ENCODE data around the gene E2F4. TPM values are rescaled to one million over a fixed set of nuclear protein-coding genes. Genes with fewer than 3 reads are reported as not detected.

The E2F4 gene
- total and polyA plus RNA-seq, 9 of the 15 experiments (the other 6 are each of a cell fraction or from before 2014, with no cell fraction given): 9.7 to 139 (median 106) TPM

GRCh38 chr16:67184995-67185650 is 6.8 kb upstream of the E2F4 start (continued):
- TF ChIP-seq TCF15 (CRISPR knock-in tag; IDR thresholded peaks at IDR 0.05): no peak
- TF ChIP-seq CREBBP (IDR thresholded peaks at IDR 0.05; ENCODE audit: low read depth, low read length): no peak
- peak; percentile 94 for TF ChIP-seq LCOR (CRISPR knock-in tag; IDR thresholded peaks at IDR 0.05)
- TF ChIP-seq ARNT (IDR thresholded peaks at IDR 0.05): no peak
- TF ChIP-seq RFX7 (CRISPR knock-in tag; IDR thresholded peaks at IDR 0.05): no peak
- TF ChIP-seq OTX1 (CRISPR knock-in tag; IDR thresholded peaks at IDR 0.05): no peak
- TF ChIP-seq MAZ (CRISPR knock-in tag; conservative IDR thresholded peaks at IDR 0.05 in 1 of 2, IDR thresholded peaks at IDR 0.05 in 1 of 2): peak in 1 of 2 experiments; percentile 97; a peak in 2 of 4 replicates
- no peak for TF ChIP-seq NFATC3 (IDR thresholded peaks at IDR 0.05)
- no peak for TF ChIP-seq KLF13 (tag; IDR thresholded peaks at IDR 0.05; ENCODE audit: borderline replicate concordance, low read depth)
- TF ChIP-seq FOXP4 (CRISPR knock-in tag; IDR thresholded peaks at IDR 0.05; ENCODE audit: borderline replicate concordance): peak; percentile 71; the same call in 1 of the 2 replicates
- peak; percentile 93 for TF ChIP-seq SMARCE1 (IDR thresholded peaks at IDR 0.05)
- peak; percentile 30 for TF ChIP-seq ZFP36 (IDR thresholded peaks at IDR 0.05; ENCODE audit: low read depth, low read length, partially characterized antibody)
- TF ChIP-seq SRF (CRISPR knock-in tag; IDR thresholded peaks at IDR 0.05): peak in 1 of 2 experiments; percentile 84; a peak in 1 of 4 replicates
- peak; percentile 44 for TF ChIP-seq CXXC5 (CRISPR knock-in tag; IDR thresholded peaks at IDR 0.05)
- no peak for TF ChIP-seq POLR2G (IDR thresholded peaks at IDR 0.05; ENCODE audit: low read depth, low read length)
- no peak for TF ChIP-seq FOXJ3 (CRISPR knock-in tag; IDR thresholded peaks at IDR 0.05)
- TF ChIP-seq MAX (CRISPR knock-in tag; IDR thresholded peaks at IDR 0.05): peak; percentile 95
- no peak for TF ChIP-seq SAFB (IDR thresholded peaks at IDR 0.05; ENCODE audit: borderline replicate concordance, low read depth, low read length)
- TF ChIP-seq NKRF (IDR thresholded peaks at IDR 0.05; ENCODE audit: borderline replicate concordance): peak; percentile 79; the same call in 1 of the 2 replicates
- TF ChIP-seq RNF2 (IDR thresholded peaks at IDR 0.05): 0 out of 2 replicates have a peak, but pooled peaks have one; percentile 21
- TF ChIP-seq EGR1 (conservative IDR thresholded peaks at IDR 0.05): 0 out of 2 replicates have a peak, but pooled peaks have one; percentile 5
- no peak for TF ChIP-seq XRCC4 (IDR thresholded peaks at IDR 0.05; ENCODE audit: extremely low read depth, insufficient read depth, insufficient read length)
- TF ChIP-seq CBFB (CRISPR knock-in tag; IDR thresholded peaks at IDR 0.05): peak; percentile 80
- TF ChIP-seq FOXP1 (CRISPR knock-in tag; IDR thresholded peaks at IDR 0.05): peak; percentile 90; the same call in 1 of the 2 replicates
